Ishikawa (cell line): ENCODE measurements around the gene EN1.

Experiments used
- CEBPB ChIP-seq: IDR thresholded peaks from 2 replicates; pipeline ENCODE4 v1.6.1; 2012
- TAF1 ChIP-seq: IDR thresholded peaks from 2 replicates; pipeline ENCODE4 v1.6.1; 2012; ENCODE audit warnings: low read depth, mild to moderate bottlenecking
- YY1 ChIP-seq: IDR thresholded peaks from 2 replicates; pipeline ENCODE4 v1.6.1; 2012; ENCODE audit warnings: low read depth
- ZBTB7A ChIP-seq: IDR thresholded peaks from 2 replicates; pipeline ENCODE4 v1.6.1; 2012; ENCODE audit warnings: low read depth
- TF ChIP-seq, protein P1 (sequence below): IDR thresholded peaks from 2 replicates; pipeline ENCODE4 v1.6.1; 2012; ENCODE audit warnings: low read depth, mild to moderate bottlenecking

- no peak for TF ChIP-seq TAF1
- TF ChIP-seq YY1, result no peak
- no peak for TF ChIP-seq CEBPB
- TF ChIP-seq, protein P1, sequence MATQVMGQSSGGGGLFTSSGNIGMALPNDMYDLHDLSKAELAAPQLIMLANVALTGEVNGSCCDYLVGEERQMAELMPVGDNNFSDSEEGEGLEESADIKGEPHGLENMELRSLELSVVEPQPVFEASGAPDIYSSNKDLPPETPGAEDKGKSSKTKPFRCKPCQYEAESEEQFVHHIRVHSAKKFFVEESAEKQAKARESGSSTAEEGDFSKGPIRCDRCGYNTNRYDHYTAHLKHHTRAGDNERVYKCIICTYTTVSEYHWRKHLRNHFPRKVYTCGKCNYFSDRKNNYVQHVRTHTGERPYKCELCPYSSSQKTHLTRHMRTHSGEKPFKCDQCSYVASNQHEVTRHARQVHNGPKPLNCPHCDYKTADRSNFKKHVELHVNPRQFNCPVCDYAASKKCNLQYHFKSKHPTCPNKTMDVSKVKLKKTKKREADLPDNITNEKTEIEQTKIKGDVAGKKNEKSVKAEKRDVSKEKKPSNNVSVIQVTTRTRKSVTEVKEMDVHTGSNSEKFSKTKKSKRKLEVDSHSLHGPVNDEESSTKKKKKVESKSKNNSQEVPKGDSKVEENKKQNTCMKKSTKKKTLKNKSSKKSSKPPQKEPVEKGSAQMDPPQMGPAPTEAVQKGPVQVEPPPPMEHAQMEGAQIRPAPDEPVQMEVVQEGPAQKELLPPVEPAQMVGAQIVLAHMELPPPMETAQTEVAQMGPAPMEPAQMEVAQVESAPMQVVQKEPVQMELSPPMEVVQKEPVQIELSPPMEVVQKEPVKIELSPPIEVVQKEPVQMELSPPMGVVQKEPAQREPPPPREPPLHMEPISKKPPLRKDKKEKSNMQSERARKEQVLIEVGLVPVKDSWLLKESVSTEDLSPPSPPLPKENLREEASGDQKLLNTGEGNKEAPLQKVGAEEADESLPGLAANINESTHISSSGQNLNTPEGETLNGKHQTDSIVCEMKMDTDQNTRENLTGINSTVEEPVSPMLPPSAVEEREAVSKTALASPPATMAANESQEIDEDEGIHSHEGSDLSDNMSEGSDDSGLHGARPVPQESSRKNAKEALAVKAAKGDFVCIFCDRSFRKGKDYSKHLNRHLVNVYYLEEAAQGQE, result no peak
- TF ChIP-seq ZBTB7A, result no peak
Measured at GRCh38 chr2:118845005-118845521, 2.4 kb downstream of the EN1 start.
